Brain microvascular endothelial cell (primary cell): ENCODE measurements around the gene FYB1.

Source experiments
- DNase-seq: peaks from one replicate; pipeline ENCODE4 v3.0.0-alpha.2; 2020
- H3K27ac ChIP-seq: fragments of 250-450 bp; sonication (Bioruptor Pico); 2 replicates; pipeline ENCODE4 v1.5.1; 2020; ENCODE audit warnings: mild to moderate bottlenecking, moderate library complexity
- H3K27me3 ChIP-seq: fragments of 250-450 bp; sonication (Bioruptor Pico); replicated peaks from 2 replicates; pipeline ENCODE4 v1.5.1; 2020; ENCODE audit warnings: mild to moderate bottlenecking
- H3K36me3 ChIP-seq: fragments of 250-450 bp; sonication (Bioruptor Pico); replicated peaks from 2 replicates; pipeline ENCODE4 v1.5.1; 2020; ENCODE audit warnings: mild to moderate bottlenecking
- H3K4me3 ChIP-seq: 2 replicates; pipeline ENCODE4 v1.5.1; 2011; ENCODE audit warnings: low read depth, mild to moderate bottlenecking, control low read depth, low read length, moderate library complexity
- CTCF ChIP-seq: IDR thresholded peaks from 2 replicates; pipeline ENCODE4 v1.5.1; 2011; ENCODE audit warnings: low read depth, mild to moderate bottlenecking, moderate library complexity, low read length, control low read depth, inconsistent platforms; ENCODE audit errors: missing control alignments
- in situ Hi-C: cut with HindIII; loops from 2 replicates; pipeline ENCODE4 v1.10.0; 2017; ENCODE audit warnings: low sequenced_read_pairs, low pct_ligation_motif_present

FYB1 gene

GRCh38 chr5:39115644-39116343 is 103.6 kb downstream of the FYB1 start:
- no peaks in the 10 kb centered on the region for H3K27me3 ChIP-seq
- no peak for DNase-seq
- no peaks in the 10 kb centered on the region for H3K36me3 ChIP-seq
- in situ Hi-C loops, result no loop called here
- H3K4me3 ChIP-seq, result no peak overlapping the region
- TF ChIP-seq CTCF, result no peak
- H3K27ac ChIP-seq, result no peak overlapping the region

GRCh38 chr5:39114155-39114554 is 105.2 kb downstream of the FYB1 start:
- no peak for TF ChIP-seq CTCF
- in situ Hi-C loops, result no loop called here
- Histone ChIP-seq H3K27ac (no peak overlapping the region), H3K27me3 (no peaks in the 10 kb centered on the region), H3K36me3 (no peaks in the 10 kb centered on the region), H3K4me3 (no peak overlapping the region)
- no peak for DNase-seq

DNA sequence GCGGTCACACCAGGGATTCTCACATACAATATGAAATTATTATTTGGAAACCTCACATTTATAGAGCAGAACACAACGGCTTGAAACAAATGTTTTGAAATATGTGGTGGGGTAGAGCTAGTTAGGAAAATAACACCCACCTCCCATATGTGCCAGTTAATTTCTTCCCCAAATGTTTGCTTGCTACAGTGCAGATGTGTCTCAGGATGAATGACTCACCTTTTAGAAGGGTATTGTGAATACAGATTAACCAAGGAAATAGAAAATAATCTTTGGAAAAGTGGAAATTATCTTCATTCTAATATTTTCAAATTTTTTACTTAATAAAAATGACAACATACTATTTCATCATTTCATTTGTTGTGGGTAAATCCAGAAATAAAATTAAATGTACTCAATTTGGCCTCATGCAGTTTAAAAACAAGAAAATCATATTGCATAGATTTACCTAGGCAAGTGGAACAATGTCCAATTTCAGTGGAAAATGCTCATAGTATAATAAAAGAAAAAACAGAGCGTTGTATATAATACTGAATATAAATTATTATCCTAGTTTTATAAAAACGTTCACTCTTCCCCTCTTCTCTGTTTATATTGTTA is 105.9 kb downstream of the FYB1 start:
- Histone ChIP-seq H3K27ac (no peak overlapping the region), H3K4me3 (no peak overlapping the region), H3K36me3 (no peaks in the 10 kb centered on the region), H3K27me3 (no peaks in the 10 kb centered on the region)
- no peak for DNase-seq
- in situ Hi-C loops, result no loop called here
- TF ChIP-seq CTCF, result no peak

- TF ChIP-seq CTCF, result no peak
- in situ Hi-C loops, result no loop called here
- H3K36me3 ChIP-seq, result no peaks in the 10 kb centered on the region
Observed at GRCh38 chr5:39109606-39110005, 109.8 kb downstream of the FYB1 start.

DNA sequence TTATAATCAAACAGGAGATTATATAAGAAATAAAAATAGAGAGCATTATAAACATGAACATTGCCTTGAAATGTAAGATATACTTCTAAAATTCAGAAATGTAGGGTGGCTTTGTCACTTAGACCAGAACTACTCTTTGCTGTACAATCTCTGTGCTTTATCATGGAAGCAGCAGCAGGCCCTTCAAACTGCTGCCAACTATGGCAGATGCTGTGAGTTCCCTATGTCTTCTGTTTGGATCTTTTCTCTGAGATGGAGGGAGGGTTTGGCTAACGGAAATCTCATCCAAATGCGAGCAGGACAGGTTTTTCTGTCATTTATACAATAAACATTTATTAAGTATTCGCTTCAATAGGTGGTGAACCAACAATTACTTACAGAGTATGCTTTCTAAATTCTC is 110.4 kb downstream of the FYB1 start:
- no peak overlapping the region for H3K4me3 ChIP-seq
- TF ChIP-seq CTCF, result no peak
- H3K27me3 ChIP-seq, result no peaks in the 10 kb centered on the region
- in situ Hi-C loops, result no loop called here
- no peak overlapping the region for H3K27ac ChIP-seq
- no peaks in the 10 kb centered on the region for H3K36me3 ChIP-seq
- DNase-seq, result no peak

More at GRCh38 chr5:39109606-39110005, 109.8 kb downstream of the FYB1 start:
- no peak for DNase-seq
- H3K4me3 ChIP-seq, result no peak overlapping the region
- no peaks in the 10 kb centered on the region for H3K27me3 ChIP-seq
- H3K27ac ChIP-seq, result no peak overlapping the region

DNA sequence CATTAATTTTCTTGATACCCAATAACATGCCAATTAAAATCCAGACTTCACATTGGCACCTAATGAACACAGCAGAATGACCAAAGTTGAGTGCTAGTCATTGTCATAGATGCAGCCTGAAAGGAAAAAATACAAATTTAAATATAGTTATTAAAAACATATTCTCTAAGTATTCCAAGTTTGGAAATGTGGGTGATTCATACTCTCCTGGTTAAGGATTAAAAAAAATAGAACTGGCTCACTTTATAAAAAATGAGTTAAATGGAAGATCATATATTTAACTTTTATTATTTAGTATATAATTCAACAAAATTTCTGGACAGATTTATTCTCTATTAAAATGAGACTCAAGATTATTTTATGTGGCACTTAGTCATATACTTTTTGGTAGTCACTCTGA is 112.0 kb downstream of the FYB1 start:
- Histone ChIP-seq H3K36me3 (no peaks in the 10 kb centered on the region), H3K4me3 (no peak overlapping the region), H3K27ac (no peak overlapping the region), H3K27me3 (no peaks in the 10 kb centered on the region)
- DNase-seq, result no peak
- in situ Hi-C loops, result no loop called here
- TF ChIP-seq CTCF, result no peak
